GM21367 (cell line): Measurements from ENCODE around the gene MCTP2.

Source experiments
- ATAC-seq: cut with Tn5 transposase; IDR thresholded peaks from one replicate; pipeline ENCODE4 v1.9.1; 2021; ENCODE audit not compliant: unreplicated experiment

MCTP2 gene

DNA sequence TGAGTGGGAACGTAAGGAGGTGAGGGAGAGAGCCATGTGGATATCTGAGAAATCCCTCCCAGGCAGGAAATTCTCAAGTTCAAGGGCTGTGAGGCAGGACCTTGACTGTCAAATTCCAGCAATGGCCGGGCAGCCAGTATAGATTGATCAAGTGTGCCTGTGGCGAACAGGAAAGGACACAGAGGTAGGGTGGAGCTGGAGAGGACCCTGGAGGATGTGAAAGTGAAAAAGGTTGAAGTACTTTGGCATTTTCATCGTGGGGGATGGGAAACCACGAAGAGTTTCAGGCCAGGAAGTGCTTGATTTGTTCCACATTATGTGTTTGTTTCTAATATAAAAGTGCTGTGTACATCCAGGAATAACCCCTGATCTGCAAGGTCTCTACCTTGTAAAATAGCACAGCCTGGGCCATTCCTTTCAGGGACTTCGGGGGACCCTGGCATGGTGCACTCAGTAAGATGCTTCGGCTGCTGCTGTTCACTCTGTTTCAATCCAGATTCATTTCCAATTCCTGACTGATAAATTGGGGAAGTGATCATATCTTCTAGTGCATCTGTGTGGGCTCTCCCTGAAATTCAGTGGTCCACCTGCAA, 156.6 kb downstream of the MCTP2 start:
- peak; percentile 49 for ATAC-seq

DNA sequence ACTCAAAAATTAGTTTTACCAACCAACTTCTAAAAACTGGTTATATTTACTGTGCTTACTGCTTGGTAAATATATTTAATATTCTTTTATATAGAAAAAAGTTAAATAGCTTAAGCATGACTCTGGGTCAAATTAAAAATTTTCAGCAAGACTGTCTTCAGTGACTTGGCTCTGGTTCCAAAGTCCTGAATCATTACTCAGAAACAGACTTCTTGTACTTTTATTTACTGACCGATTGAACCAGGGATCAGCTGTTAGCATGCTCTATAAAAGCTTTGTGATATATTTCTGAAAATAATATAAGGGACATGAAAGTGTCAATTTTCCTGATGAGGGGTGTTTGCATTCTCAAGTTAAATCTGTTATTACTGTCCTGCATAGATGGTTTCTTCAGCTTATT, 164.3 kb downstream of the MCTP2 start:
- no peak for ATAC-seq

DNA sequence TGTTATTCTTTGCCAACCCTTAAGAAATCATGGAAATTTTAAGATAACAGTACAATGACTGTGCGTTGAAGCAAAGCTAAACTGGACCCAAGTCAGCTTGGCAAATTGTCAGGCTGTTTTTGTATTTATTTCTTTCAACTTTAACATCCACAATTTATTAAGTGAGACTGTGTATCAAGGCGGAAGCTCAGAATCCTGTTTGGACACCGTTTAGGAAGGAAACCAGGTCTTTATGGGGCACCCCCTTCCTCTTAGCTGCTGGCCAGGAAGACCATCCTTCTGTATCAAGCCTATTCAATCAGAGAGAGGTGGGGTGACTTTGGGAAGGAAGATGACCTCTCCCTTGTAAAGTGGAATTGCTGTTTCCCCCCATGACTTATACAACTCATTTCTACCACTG, 166.0 kb downstream of the MCTP2 start:
- ATAC-seq, result no peak

DNA sequence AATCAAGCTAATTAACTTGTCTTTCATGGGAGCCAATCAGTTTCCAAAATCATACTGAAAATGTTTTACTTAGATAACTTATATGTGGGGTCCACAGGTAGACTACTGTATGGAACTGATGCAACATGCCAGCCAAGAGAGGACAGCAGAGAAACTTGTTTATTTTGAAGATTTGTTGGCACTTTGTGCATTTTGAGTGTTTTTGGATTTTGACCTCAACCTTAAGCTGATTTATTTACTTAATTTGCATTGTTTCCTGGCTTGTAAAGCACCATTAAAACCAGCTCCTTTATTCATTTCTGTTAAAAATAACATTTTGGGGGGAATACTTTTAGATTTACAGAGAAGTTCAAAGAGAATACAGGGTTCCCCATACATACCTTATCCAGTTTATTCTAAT, 166.6 kb downstream of the MCTP2 start:
- no peak for ATAC-seq

DNA sequence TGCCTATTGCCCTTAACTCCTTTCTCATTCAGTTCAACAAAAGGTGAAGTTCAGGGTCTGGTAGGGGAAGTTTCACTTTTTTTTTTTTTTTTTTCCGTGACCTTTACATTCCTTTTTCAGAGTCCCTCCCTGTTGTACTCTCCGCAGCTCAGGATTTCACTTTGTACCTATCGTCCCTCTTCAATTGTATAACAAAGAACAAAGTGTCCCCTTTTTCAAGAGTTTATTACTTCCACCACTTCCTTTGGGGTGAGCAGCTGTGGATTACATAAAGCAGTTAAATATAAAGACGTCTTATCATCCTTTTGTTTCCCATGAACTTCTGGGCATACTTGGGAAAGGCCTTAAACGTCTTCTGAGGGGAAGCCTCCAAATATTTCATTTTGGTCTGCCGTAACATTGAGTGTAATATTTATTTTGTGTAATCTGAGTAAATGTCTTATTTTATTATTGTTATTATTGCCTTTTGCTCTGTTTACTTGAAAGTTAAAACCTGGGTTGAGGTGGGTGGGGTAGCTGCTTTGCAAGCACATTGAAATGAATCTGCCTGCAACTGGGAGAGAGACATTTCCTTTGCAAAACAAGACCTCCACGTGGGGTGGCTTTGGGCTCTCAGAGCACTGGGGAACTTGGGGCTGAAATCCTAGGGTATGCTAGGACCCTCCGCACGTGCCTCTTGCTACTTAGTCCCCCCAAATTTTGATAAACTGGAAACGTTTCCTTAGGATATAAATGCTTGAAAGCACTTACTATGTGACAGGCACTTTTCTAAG, 169.4 kb downstream of the MCTP2 start:
- ATAC-seq, result no peak

DNA sequence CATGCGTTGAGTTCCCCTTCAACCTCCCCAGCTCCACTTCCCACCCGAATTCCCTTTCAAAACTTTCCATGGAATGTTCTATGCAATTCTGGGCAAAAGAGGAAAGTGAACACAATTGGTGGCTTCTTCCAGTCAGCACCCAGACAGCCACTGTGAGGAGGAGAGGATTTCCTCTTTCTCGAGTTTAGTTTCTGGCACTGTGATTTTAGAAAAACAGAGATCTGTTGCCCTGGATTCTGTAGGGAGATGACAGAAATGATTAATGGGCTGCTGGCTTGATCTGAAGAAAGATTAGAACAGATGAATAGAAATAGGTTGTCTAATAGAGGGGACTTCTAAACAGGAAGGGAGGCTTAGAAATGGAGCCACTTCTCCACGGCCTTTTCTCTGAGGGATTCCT, 172.0 kb downstream of the MCTP2 start:
- no peak for ATAC-seq

DNA sequence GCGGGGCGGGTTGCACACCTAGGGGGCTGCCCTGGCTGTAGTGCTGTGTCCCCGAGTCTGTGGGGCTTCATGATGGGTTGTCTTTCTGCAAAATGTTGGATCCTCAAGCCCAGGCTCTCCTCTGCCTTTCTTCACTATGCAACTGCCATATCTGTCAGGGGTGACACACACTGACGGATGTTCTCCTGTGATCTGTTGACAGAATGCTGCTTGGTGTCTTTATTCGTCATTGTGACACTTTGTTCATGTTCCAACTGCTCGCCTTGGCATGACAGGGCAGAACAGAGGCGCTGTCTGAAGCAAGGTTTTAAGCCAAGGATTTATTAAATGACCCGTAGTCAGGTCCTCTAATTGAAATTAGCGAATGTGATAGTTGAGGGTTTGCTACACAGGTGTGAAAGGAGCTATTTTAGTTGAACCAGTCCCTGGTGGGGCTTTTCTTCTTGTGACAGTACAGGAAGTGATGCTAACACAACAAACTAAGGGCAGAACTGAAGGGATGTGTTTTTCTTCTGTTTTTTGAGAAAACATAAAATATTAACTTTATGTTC, 173.4 kb downstream of the MCTP2 start:
- ATAC-seq, result no peak

DNA sequence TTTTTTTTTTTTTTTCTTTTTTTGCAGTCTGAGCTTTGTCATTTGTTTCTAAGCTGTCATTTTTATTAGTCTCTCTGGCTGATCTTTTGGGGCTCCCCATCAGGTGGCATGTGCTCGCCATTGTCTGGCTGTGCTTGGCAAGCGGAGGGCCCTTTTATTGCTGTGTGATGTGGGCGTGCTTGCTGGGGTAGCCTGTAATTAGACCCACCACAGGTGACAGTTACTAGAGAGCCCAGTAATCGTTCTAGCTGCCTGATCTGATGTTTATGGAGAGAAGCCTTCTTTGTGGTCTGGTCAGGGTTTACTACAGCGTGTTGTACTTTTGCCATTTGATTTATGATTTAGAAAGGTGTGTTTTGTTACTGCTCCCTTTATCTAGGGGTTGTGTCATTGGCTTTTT, 179.9 kb downstream of the MCTP2 start:
- ATAC-seq, result no peak

DNA sequence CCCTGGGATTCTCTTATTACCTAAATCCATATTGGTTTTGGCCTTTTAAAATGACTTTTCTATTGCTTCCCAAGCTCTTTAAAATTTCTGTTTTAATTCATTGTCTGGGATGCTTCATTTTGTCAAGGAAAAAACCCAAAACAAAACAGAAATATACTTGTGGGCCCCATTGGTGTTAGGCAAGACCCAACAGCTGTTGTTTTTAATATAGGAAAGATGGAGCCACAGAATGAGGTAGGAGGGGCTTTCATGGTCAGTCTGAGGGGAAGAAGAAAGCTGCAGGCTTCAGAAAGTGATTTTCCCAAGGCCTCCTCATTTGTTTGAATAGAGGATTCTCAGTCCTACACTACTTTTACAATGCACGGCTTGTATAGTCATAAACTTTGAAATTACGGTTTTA, 180.5 kb downstream of the MCTP2 start:
- ATAC-seq, result no peak

DNA sequence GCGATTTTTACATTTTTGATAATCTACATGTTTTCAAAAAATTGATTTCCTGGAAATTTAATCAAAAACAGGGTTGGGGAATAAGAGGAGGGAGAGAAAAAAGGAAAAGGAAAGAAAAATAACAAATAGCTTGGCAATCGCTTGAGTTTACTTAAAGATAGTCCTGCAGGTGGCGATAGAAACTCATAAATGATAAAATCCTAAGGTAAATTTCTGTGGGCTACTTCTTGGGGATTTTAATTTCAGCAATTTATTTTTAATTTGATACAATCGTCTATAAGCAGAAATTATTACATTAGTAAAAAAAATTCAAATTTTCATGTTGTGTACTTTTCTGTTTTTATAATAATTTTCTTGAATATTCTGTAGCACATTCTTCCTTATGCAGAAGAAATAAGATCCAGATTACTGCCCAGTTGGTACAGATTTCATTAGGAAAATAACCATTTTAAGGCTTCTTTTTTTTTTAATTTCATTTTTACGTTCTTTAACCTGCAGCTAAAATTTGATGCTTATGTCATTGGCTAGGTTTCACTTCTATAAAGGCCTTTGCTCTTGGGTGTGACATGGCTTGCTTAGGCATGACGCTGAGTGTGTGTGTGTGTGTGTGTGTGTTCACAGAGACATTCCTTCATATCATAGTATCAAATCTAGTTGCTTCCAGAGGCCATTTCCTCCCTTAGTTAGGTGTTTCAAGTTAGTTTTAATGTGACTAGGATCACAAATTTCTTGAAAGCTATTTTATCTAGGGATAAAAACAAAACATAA, 181.8 kb downstream of the MCTP2 start:
- ATAC-seq, result peak; percentile 68

DNA sequence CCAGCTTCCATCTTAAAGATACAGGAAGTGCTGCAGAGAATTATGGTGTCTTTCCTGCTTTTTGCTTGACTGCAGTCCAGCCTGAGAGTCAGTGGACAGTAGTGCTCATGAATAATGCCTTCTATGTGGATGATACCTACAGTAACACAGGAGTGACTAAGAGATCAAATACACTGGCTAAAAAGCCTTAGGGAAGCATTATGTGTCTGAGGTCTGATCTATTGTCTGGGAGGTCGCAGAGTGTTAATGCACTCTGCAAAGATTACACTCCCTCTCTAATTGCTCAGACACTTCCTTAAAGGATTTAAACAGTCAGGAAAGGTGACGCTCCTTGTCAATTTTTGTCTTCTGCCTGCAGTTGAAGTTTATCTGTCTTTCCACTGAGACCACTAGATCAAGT, 183.6 kb downstream of the MCTP2 start:
- ATAC-seq, result no peak

DNA sequence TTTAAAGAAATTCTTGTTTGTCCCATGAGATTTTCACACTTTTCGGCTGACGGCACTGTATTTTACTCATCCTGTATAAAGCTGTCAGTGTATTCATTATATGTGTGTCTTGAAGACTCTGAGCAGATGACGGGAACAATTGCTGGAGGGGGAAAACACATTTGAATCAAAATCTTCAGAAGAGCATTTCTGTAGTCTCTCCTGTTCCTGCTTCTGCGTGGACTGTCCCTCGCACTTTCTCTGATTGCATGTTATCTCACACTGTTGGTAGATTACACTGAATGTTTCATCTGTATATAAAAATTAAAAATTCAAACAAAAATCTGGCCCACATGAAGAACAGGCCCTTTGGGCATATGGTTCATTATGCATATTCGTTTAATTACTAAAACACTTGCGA, 184.9 kb downstream of the MCTP2 start:
- no peak for ATAC-seq

DNA sequence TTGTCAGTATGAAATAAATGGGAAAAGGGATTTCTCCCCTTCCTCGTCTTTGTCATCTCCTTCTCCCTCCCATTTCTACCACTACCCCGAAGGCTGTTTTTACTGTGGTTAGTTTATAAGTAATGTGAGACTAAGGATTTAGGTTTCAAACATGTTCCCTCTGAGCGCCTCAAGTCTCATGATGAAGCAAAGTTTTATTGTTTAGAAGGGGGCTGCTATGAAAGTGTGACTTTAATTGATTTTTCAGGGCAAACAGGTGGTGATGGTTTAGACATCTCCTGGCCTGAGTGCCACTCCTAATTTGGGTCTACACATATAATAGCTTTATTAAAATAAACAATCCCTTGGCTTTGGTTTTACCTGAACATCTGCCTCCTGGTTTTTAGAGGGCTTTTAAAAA, 185.5 kb downstream of the MCTP2 start:
- ATAC-seq, result no peak

DNA sequence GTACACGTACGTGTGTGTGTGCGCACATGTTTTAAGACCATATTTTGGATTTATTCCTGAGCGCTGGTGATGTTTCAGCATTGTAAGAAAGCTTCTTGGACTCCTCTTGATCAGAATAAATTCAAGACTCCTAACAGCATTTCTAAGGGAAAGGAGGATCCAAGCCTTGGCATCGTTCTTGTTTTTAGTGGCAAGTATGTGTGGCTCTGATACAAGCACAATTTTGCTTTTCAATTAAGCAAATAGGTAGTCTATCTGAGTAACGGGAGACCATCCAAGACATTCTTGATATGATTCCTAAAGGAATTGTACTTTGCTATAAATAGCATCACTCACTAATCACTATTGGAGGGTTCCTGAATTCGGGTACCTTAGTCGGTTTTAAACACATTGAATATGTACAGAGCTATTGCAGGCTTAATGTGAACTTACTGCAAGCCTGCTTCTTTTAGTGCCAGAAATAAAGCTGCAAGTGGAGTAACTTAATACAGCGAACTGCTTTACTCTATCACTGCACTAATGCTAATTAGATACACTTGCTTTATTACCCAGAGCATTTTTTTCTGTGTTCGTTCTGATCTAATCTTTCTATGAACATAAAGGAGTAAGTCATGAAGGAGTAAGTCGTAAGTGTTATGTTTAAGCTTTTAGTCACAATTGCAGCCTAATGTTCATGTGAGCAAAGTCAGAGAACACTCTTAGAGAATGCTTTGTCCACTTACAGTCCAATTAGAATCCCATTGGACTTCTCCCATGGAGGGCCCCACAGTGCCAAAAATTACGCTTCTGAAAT, 186.3 kb downstream of the MCTP2 start:
- ATAC-seq, result no peak

DNA sequence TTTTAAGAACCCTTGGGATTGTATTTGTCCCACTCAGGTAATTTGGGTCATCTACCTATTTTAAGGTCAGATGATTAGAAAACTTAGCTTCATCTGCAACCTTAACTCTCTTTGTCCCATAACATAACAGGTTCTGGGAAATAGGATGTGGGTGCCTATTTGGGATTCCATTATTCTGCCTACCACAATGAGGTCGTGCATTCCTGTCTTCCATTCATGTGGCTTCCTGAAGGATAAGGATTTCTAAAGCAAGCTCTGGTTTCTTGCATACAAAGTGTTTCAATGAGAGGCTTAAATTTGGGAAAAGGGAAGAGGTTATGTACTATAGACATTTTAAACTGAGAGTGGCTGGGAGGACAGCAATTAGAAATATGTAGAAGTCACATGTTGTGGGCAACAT, 190.3 kb downstream of the MCTP2 start:
- ATAC-seq, result no peak

DNA sequence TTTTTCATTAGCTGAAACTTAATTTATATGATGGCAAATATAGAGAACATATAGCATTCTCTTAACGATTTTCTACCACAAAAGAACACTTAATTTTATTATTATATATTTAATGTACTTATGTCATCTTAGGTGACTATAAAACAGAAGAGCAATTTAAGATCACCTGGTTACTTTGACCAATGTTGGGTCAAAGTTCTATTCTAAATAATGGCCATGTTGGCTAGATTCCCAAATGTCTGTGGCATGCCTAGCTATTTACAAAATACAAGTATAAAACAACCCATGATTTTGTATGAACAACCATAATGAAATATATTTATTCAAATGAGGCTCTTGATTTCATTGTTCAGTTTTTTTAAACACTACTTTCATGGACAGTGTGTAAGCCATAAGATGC, 200.9 kb downstream of the MCTP2 start:
- ATAC-seq, result no peak

DNA sequence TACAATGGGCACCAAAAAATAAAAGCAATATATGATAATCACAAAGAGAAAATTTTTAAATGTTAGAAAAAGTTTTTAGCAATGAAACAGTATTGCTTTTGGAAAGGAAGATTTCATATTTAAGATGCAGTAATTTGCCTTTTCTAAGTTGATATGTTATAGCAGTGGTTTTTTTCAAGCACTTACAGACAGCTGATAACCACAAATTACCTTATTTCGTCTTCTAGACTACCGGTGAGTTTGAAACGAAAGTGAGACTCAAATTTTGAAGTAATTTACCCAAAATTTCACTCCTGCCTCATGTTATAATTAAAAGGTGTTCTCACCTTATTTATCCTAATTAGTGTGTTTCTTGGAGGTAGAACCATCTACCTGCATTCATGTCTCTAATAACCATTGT, 207.8 kb downstream of the MCTP2 start:
- no peak for ATAC-seq

DNA sequence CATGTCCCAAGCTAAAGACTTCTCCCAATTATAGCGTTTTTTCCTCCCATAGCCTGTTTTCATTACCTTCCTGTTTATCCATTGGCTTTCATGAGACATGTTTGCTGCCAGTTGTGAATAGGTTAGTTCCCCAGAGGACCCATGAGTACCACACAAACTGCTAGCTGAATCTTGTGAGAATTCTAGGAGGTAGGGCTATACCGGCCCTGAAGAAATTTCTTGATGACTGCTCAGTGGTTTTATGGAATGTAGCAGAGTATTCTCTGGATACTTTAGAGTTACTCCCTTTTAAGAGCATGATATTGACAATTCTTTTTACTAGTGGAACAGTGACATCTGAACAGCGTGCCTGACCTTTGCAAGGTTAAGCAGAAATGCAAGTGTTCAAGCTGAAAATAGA, 210.4 kb downstream of the MCTP2 start:
- no peak for ATAC-seq

DNA sequence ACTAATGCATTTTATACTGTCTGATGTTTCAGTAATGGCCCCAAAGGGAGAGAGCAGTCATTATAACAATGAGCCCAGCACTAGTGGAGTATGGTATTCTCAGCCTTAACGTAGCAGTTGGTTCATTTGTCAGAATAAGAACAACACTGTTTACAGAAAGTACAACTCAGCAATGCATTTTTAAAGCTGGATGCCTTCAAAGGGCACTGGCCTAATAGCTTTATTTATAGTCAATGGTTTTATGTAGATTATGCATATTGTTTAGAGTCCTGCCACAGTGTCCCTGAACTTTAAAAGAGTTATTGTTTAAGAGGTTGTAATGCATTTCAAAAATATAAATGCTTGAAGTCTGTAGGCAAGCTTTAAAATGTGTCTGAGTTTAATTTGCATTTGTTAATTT, 211.1 kb downstream of the MCTP2 start:
- ATAC-seq, result no peak

DNA sequence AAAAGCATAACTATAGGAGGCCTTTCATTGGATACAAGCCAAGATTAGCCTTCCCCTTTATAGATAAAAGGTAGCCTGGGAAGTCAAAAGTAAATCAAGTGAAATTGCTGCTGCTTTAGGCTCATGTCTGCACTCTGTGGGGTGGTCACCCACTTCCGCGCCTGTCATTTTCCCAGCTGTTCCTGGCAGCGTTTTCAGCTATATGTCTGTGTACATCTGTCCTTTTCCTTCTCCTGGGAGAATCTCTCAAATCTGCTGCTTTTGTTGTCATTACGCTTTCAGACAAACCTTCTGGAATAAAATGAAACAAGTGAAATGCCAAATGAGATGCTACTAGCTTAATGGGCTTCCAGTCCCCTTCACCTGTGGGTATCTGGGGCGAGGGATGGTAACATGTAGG, 211.8 kb downstream of the MCTP2 start:
- ATAC-seq, result no peak

DNA sequence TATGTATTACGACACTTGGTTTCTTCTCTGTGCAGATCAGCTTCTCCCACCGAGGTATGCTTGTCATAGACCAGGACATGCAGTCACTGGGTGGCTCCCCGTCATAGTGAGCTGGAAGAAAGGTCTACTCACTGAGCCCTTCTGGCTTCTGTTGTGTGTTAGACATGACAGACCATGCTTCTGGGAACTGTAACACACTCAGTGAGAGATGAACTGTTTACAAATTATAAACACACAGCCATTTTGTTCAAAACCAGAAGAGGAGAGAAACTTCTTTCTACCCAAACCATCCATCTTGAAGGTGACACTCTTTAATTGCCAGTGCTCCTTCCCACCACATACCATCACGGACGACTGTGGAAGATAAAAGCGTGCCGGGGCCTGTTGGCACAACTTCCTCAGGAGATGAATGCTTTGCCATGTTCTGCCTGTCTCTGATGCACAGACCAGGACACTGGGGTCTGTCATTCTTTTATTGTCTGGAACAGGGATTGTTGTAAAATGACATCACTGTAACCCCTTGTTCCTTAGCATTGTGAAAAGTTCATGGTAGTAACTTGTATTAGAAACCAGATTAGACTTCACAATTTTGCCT, 214.3 kb downstream of the MCTP2 start:
- no peak for ATAC-seq
